ENCODE measurements around the gene POLN.

POLN gene

DNA sequence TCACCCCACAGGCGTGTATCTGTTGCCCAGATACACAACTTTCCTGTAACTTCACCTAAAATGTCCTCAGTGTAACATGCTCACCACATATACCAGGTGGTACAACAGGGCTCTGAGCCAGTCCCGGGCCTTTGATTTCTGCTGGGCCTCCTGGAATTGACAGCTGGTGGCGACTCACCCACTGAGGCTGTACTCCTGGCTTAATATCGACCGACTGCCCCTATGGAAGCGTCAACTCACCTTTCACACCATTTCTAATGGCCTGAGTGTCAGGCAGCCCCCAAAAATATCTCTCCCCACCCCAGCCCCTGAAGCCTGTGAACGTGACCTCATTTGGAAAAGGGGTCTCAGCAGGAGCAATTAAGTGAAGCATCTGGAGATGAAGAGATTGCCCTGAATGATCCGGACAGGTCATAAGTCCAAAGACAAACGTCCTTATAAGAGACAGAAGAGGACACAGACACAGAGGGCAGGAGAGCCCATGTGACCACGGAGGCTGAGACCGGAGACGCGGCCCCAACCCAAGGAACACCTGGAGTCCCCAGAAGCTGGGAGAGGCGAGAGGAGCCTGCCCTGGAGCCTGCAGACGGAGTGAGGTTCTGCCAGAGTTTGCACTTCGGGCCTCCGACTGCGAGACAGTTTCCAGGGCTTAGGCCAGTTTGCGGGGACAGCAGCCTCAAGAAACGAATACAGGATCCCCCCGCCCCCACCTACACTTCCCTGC is 32.6 kb upstream of the POLN start:
- ChIA-PET POLR2A (interaction anchor here (0.7 kb wide), 1 partner anchor 372 kb away, joined by 3 read pairs; no protein-coding TSS in a partner anchor), CTCF (interaction anchor here (0.9 kb wide), 1 partner anchor 9 kb away, joined by 3 read pairs; no protein-coding TSS in a partner anchor)
- Histone ChIP-seq H3K4me3 (ENCODE audit: control insufficient read depth in 1 of 7, extremely low read depth in 1 of 7, insufficient read depth in 4 of 7, low read depth in 2 of 7, low read length in 6 of 7) (no peak overlapping the region), H3K36me3 (ENCODE audit: control insufficient read depth in 4 of 4, insufficient read depth in 4 of 4, low read length in 3 of 4) (no peaks in the 10 kb centered on the region), H3K27me3 (replicated peaks in 2 of 5; ENCODE audit: control insufficient read depth in 4 of 5, insufficient read depth in 5 of 5, low read length in 4 of 5) (no peaks in the 10 kb centered on the region), H3K27ac (ENCODE audit: insufficient read depth in 1 of 2, low read depth in 1 of 2, low read length in 2 of 2, poor library complexity in 1 of 2, severe bottlenecking in 2 of 2) (no peak overlapping the region), H3K4me1 (ENCODE audit: control extremely low read depth in 1 of 4, control insufficient read depth in 4 of 4, insufficient read depth in 4 of 4, low read length in 3 of 4) (no peaks in the 10 kb centered on the region), H3K9me3 (ENCODE audit: control extremely low read depth in 1 of 5, control insufficient read depth in 4 of 5, insufficient read depth in 2 of 5, low read depth in 1 of 5, low read length in 4 of 5) (no peaks in the 10 kb centered on the region)
- WGBS (ENCODE audit: insufficient coverage): 97% methylated on average over 15 of the region's 21 CpGs
- no peak for DNase-seq

DNA sequence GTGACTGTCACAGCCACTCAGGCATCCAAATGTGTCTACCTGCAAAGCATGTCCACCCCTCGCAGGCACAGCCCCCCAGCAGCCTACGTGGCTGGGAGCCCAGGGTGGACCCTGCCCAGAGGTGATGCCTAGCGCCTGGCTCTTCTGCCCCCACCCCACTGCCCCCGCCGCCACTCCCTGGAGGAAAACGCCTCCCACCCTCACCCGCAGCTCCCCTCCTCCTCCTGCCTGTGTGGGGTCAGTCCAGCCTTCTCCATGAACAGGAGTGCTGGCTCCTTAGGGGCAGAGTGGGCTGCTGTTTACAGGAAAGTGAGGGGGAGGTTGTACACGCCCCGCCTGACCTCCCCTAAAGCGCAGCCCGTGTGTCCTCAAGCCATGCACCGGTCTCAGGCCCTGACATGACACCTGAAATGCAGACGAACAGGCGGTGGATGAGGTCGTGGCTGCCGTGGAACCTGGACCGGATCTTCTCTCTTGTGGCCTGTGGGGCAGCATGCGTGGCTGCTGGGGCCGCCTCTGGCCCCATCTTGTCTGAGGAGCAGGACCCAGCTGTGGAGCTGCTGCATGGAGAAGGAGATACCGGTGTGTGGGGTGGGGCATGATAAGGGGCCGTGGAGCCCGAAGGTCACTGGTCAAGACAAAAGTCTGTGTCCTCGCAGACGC is 31.9 kb upstream of the POLN start:
- no peak overlapping the region for H3K27ac ChIP-seq (ENCODE audit: insufficient read depth in 1 of 2, low read depth in 1 of 2, low read length in 2 of 2, poor library complexity in 1 of 2, severe bottlenecking in 2 of 2)
- no peaks in the 10 kb centered on the region for H3K9me3 ChIP-seq (ENCODE audit: control extremely low read depth in 1 of 5, control insufficient read depth in 4 of 5, insufficient read depth in 2 of 5, low read depth in 1 of 5, low read length in 4 of 5)
- WGBS (ENCODE audit: insufficient coverage): 97% methylated on average over 13 of the region's 24 CpGs
- POLR2A ChIA-PET: interaction anchor here (0.7 kb wide), 1 partner anchor 372 kb away, joined by 3 read pairs; no protein-coding TSS in a partner anchor
- H3K36me3 ChIP-seq (ENCODE audit: control insufficient read depth in 4 of 4, insufficient read depth in 4 of 4, low read length in 3 of 4): no peaks in the 10 kb centered on the region
- H3K4me3 ChIP-seq (ENCODE audit: control insufficient read depth in 1 of 7, extremely low read depth in 1 of 7, insufficient read depth in 4 of 7, low read depth in 2 of 7, low read length in 6 of 7): no peak overlapping the region
- no peaks in the 10 kb centered on the region for H3K27me3 ChIP-seq (replicated peaks in 2 of 5; ENCODE audit: control insufficient read depth in 4 of 5, insufficient read depth in 5 of 5, low read length in 4 of 5)
- DNase-seq: no peak
- CTCF ChIA-PET: interaction anchor here (0.9 kb wide), 1 partner anchor 8 kb away, joined by 3 read pairs; no protein-coding TSS in a partner anchor
- H3K4me1 ChIP-seq (ENCODE audit: control extremely low read depth in 1 of 4, control insufficient read depth in 4 of 4, insufficient read depth in 4 of 4, low read length in 3 of 4): no peaks in the 10 kb centered on the region

DNA sequence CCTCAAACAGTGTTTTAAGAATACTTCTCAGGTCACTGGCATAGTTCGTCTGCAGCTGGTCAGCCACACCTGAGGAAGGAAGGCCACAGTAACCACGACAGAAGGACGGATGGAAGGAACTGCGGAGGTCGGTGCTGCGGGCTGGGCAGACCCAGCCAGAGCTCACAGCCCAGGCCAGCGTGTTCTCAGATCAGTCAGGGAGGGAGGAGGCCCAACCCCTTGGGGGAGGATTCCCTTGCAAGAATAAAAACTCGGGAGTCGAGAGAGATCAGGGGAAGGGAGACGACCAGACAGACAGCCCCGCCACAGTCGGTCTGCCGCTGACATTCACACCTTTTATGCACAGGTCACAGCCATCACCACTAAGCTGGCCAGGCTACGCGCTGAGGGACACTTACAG is 31.3 kb upstream of the POLN start:
- WGBS (ENCODE audit: insufficient coverage): 90% methylated on average over 10 of the region's 15 CpGs
- Histone ChIP-seq H3K36me3 (ENCODE audit: control insufficient read depth in 4 of 4, insufficient read depth in 4 of 4, low read length in 3 of 4) (no peaks in the 10 kb centered on the region), H3K4me3 (ENCODE audit: control insufficient read depth in 1 of 7, extremely low read depth in 1 of 7, insufficient read depth in 4 of 7, low read depth in 2 of 7, low read length in 6 of 7) (no peak overlapping the region), H3K27me3 (replicated peaks in 2 of 5; ENCODE audit: control insufficient read depth in 4 of 5, insufficient read depth in 5 of 5, low read length in 4 of 5) (no peaks in the 10 kb centered on the region), H3K9me3 (ENCODE audit: control extremely low read depth in 1 of 5, control insufficient read depth in 4 of 5, insufficient read depth in 2 of 5, low read depth in 1 of 5, low read length in 4 of 5) (no peaks in the 10 kb centered on the region), H3K27ac (ENCODE audit: insufficient read depth in 1 of 2, low read depth in 1 of 2, low read length in 2 of 2, poor library complexity in 1 of 2, severe bottlenecking in 2 of 2) (no peak overlapping the region), H3K4me1 (ENCODE audit: control extremely low read depth in 1 of 4, control insufficient read depth in 4 of 4, insufficient read depth in 4 of 4, low read length in 3 of 4) (no peaks in the 10 kb centered on the region)
- CTCF ChIA-PET: no interaction called here
- no peak for DNase-seq
- POLR2A ChIA-PET: no interaction called here

DNA sequence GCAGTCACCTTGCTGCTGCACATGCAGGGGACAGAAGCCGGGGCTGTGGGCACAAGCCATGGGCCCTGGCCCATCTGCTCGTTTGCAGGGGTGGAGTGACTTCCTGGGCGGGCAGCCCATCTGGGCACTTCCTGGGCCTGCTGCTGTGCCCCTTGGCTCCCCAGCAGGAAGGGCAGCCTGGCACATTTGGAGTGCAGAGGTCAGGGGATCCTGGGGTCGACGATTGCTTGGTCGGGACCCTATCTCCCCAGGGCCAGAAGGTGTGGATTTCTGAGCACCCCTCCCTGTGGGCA is 30.9 kb upstream of the POLN start:
- CTCF ChIA-PET: no interaction called here
- 92% methylated on average over 6 of the region's 6 CpGs for WGBS (ENCODE audit: insufficient coverage)
- DNase-seq: no peak
- no peaks in the 10 kb centered on the region for H3K36me3 ChIP-seq (ENCODE audit: control insufficient read depth in 4 of 4, insufficient read depth in 4 of 4, low read length in 3 of 4)
- H3K9me3 ChIP-seq (ENCODE audit: control extremely low read depth in 1 of 5, control insufficient read depth in 4 of 5, insufficient read depth in 2 of 5, low read depth in 1 of 5, low read length in 4 of 5): no peaks in the 10 kb centered on the region
- H3K4me3 ChIP-seq (ENCODE audit: control insufficient read depth in 1 of 7, extremely low read depth in 1 of 7, insufficient read depth in 4 of 7, low read depth in 2 of 7, low read length in 6 of 7): no peak overlapping the region
- H3K27me3 ChIP-seq (replicated peaks in 2 of 5; ENCODE audit: control insufficient read depth in 4 of 5, insufficient read depth in 5 of 5, low read length in 4 of 5): no peaks in the 10 kb centered on the region
- POLR2A ChIA-PET: interaction anchor here (0.6 kb wide), 1 partner anchor 63 kb away, joined by 4 read pairs; no protein-coding TSS in a partner anchor
- no peak overlapping the region for H3K27ac ChIP-seq (ENCODE audit: insufficient read depth in 1 of 2, low read depth in 1 of 2, low read length in 2 of 2, poor library complexity in 1 of 2, severe bottlenecking in 2 of 2)
- no peaks in the 10 kb centered on the region for H3K4me1 ChIP-seq (ENCODE audit: control extremely low read depth in 1 of 4, control insufficient read depth in 4 of 4, insufficient read depth in 4 of 4, low read length in 3 of 4)

DNA sequence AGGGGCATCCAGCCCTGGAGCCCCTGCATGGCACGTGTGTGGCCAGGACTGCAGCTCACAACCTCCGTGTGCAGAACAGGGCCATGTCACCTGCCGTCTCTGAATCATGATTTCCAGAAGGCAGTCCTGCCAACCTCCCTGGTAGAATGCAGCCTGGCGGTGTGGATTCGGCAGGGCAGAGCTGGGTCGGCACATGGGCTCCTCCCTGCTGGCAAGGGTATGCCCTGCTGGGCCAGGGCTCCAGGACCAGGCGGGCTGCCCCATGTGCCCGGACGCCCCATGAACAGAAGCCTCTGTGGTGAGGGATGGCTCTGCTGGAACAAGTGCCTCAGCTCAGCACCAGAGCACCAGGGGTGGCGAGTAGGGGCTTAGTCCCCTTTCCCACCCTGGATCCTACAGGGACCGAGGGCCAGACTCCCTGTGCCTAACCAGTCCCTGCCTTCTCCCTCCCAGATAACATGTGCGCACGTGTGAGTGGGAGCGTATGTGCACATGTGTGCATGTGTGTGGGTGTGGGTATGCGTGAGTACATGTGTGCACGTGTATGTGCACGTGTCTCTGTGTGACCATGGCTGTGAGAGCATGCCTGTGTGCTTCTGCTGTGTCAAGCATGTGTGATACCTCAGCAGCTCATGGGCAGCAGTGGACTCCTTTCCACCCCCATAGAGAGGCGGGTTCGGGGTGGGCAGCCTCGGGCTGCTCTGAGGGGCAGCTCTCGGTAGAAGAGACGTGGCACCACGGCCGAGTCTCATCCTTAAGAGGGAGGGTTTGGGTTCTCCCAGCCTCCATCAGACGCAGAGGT is 30.3 kb upstream of the POLN start:
- ChIA-PET POLR2A (interaction anchor here (0.6 kb wide), 1 partner anchor 64 kb away, joined by 4 read pairs; no protein-coding TSS in a partner anchor), CTCF (no interaction called here)
- Histone ChIP-seq H3K4me1 (ENCODE audit: control extremely low read depth in 1 of 4, control insufficient read depth in 4 of 4, insufficient read depth in 4 of 4, low read length in 3 of 4) (no peaks in the 10 kb centered on the region), H3K9me3 (ENCODE audit: control extremely low read depth in 1 of 5, control insufficient read depth in 4 of 5, insufficient read depth in 2 of 5, low read depth in 1 of 5, low read length in 4 of 5) (no peaks in the 10 kb centered on the region), H3K27ac (ENCODE audit: insufficient read depth in 1 of 2, low read depth in 1 of 2, low read length in 2 of 2, poor library complexity in 1 of 2, severe bottlenecking in 2 of 2) (no peak overlapping the region), H3K27me3 (replicated peaks in 2 of 5; ENCODE audit: control insufficient read depth in 4 of 5, insufficient read depth in 5 of 5, low read length in 4 of 5) (no peaks in the 10 kb centered on the region), H3K36me3 (ENCODE audit: control insufficient read depth in 4 of 4, insufficient read depth in 4 of 4, low read length in 3 of 4) (no peaks in the 10 kb centered on the region), H3K4me3 (ENCODE audit: control insufficient read depth in 1 of 7, extremely low read depth in 1 of 7, insufficient read depth in 4 of 7, low read depth in 2 of 7, low read length in 6 of 7) (no peak overlapping the region)
- DNase-seq: no peak
- 92% methylated on average over 20 of the region's 25 CpGs for WGBS (ENCODE audit: insufficient coverage)

DNA sequence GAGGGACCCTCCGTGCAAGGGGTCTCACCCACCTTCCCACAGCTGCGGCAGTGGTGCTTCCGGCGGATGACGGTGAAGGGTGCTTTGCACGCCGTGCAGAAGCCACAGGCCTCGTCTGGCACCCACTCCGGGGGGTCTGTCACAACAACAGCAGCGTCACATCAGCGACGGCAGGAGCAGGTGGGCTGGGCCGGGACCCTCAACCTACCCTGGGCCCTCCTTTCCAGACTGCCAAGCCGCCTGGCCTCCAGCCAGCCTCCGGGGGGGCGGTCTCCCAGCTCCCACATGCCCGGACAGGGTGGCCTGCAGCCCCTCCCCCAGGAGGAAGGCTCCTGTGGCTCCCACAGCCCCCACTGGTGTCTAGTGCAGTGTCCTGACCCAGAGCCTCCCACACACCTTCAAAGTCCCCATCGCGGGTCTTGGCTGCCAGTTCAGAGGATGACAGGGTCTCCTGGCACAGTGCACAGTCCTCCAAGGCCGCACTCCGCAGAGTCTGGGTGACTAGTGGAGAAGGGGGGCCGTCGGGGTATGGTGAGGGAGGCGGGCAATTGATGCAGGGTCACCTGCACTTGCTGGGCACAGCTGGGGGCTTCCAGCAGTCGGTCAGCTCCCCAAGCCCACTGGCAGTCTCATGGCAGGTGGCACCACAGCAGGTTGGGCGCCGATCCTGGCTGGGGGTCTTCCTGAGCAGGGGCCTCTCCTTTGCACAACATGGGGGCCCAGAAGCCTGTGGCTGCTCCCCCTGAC is 29.5 kb upstream of the POLN start:
- no peak for DNase-seq
- no peak overlapping the region for H3K27ac ChIP-seq (ENCODE audit: insufficient read depth in 1 of 2, low read depth in 1 of 2, low read length in 2 of 2, poor library complexity in 1 of 2, severe bottlenecking in 2 of 2)
- no peaks in the 10 kb centered on the region for H3K27me3 ChIP-seq (replicated peaks in 2 of 5; ENCODE audit: control insufficient read depth in 4 of 5, insufficient read depth in 5 of 5, low read length in 4 of 5)
- ChIA-PET POLR2A (interaction anchor here (0.6 kb wide), 1 partner anchor 52 kb away, joined by 4 read pairs; no protein-coding TSS in a partner anchor), CTCF (no interaction called here)
- H3K9me3 ChIP-seq (ENCODE audit: control extremely low read depth in 1 of 5, control insufficient read depth in 4 of 5, insufficient read depth in 2 of 5, low read depth in 1 of 5, low read length in 4 of 5): no peaks in the 10 kb centered on the region
- whole genome bisulfite sequencing (ENCODE audit: insufficient coverage): 96% methylated on average over 24 of the region's 27 CpGs
- H3K4me3 ChIP-seq (ENCODE audit: control insufficient read depth in 1 of 7, extremely low read depth in 1 of 7, insufficient read depth in 4 of 7, low read depth in 2 of 7, low read length in 6 of 7): no peak overlapping the region
- no peaks in the 10 kb centered on the region for H3K4me1 ChIP-seq (ENCODE audit: control extremely low read depth in 1 of 4, control insufficient read depth in 4 of 4, insufficient read depth in 4 of 4, low read length in 3 of 4)
- H3K36me3 ChIP-seq (ENCODE audit: control insufficient read depth in 4 of 4, insufficient read depth in 4 of 4, low read length in 3 of 4): no peaks in the 10 kb centered on the region

All from common myeloid progenitor, CD34-positive (primary cell).